Liver (tissue), 9 donors: ENCODE results near the gene SRGAP1. TPM values are rescaled to one million over a fixed set of nuclear protein-coding genes. Genes with fewer than 3 reads are reported as not detected.

Experiments used
- DNase-seq: peaks from one replicate; pipeline ENCODE4 v3.0.0-alpha.2; 2017; ENCODE audit warnings: low spot score
- H3K27ac ChIP-seq, 2 donors: one replicate each; pipeline ENCODE4 v1.7.0; 2013; ENCODE audit warnings: inconsistent platforms in 2 of 2, low read length in 2 of 2, control low read depth in 1 of 2, low read depth in 1 of 2, mild to moderate bottlenecking in 1 of 2
- H3K27me3 ChIP-seq, 4 donors: one replicate each; pipeline versions ENCODE4 v1.6.1 to v1.7.0; 2013; ENCODE audit warnings: low read length in 3 of 4, inconsistent platforms in 1 of 4, mild to moderate bottlenecking in 1 of 4, moderate library complexity in 1 of 4; ENCODE audit not compliant: control insufficient read depth in 4 of 4, insufficient read depth in 4 of 4
- H3K36me3 ChIP-seq, 4 donors: one replicate each; pipeline versions ENCODE4 v1.6.1 to v1.7.0; 2013; ENCODE audit warnings: low read length in 3 of 4, mild to moderate bottlenecking in 3 of 4, low read depth in 1 of 4, moderate library complexity in 1 of 4; ENCODE audit not compliant: control insufficient read depth in 4 of 4, insufficient read depth in 3 of 4
- H3K4me1 ChIP-seq, 4 donors: one replicate each; pipeline versions ENCODE4 v1.6.1 to v1.7.0; 2013; ENCODE audit warnings: low read length in 3 of 4, mild to moderate bottlenecking in 3 of 4, moderate library complexity in 1 of 4; ENCODE audit not compliant: control insufficient read depth in 4 of 4, insufficient read depth in 4 of 4
- H3K4me3 ChIP-seq, 3 donors: one replicate each; pipeline versions ENCODE4 v1.6.1 to v1.7.0; 2013; ENCODE audit warnings: low read length in 3 of 3, control low read depth in 1 of 3, low read depth in 1 of 3, mild to moderate bottlenecking in 1 of 3
- H3K9ac ChIP-seq, 2 donors: one replicate each; pipeline ENCODE4 v1.7.0; 2013; ENCODE audit warnings: low read length in 2 of 2, mild to moderate bottlenecking in 2 of 2, moderate library complexity in 2 of 2, control low read depth in 1 of 2, low read depth in 1 of 2
- H3K9me3 ChIP-seq, 4 donors: one replicate each; pipeline versions ENCODE4 v1.6.1 to v1.7.0; 2013; ENCODE audit warnings: low read length in 3 of 4; ENCODE audit not compliant: control insufficient read depth in 4 of 4
- EGR1 ChIP-seq, 2 donors: IDR thresholded peaks; 2 replicates each; pipeline ENCODE4 v1.6.1; 2016 to 2018; ENCODE audit warnings: antibody characterized with exemption in 2 of 2, low read depth in 2 of 2
- FOXA1 ChIP-seq: IDR thresholded peaks from 2 replicates; pipeline ENCODE4 v1.6.1; 2016; ENCODE audit warnings: antibody characterized with exemption
- FOXA2 ChIP-seq: IDR thresholded peaks from 2 replicates; pipeline ENCODE4 v1.6.1; 2016; ENCODE audit warnings: antibody characterized with exemption
- GABPA ChIP-seq, 2 donors: IDR thresholded peaks in 1 of 2; conservative IDR thresholded peaks in 1 of 2; 2 replicates each; pipeline ENCODE4 v1.6.1; 2016; ENCODE audit warnings: antibody characterized with exemption in 2 of 2, mild to moderate bottlenecking in 1 of 2, moderate library complexity in 1 of 2
- HNF4A ChIP-seq, 2 donors: conservative IDR thresholded peaks; 2 replicates each; pipeline ENCODE4 v1.6.1; 2016; ENCODE audit warnings: antibody characterized with exemption in 2 of 2, mild to moderate bottlenecking in 2 of 2
- JUND ChIP-seq, 2 donors: IDR thresholded peaks; 2 replicates each; pipeline ENCODE4 v1.6.1; 2016; ENCODE audit warnings: antibody characterized with exemption in 2 of 2
- NR2F2 ChIP-seq: IDR thresholded peaks from 2 replicates; pipeline ENCODE4 v1.6.1; 2016; ENCODE audit warnings: antibody characterized with exemption
- RAD21 ChIP-seq, 2 donors: IDR thresholded peaks; 2 replicates each; pipeline ENCODE4 v1.6.1; 2016; ENCODE audit warnings: antibody characterized with exemption in 2 of 2, mild to moderate bottlenecking in 2 of 2
- REST ChIP-seq: IDR thresholded peaks from 2 replicates; pipeline ENCODE4 v1.6.1; 2016; ENCODE audit warnings: antibody characterized with exemption, mild to moderate bottlenecking
- RXRA ChIP-seq, 2 donors: IDR thresholded peaks; 2 replicates each; pipeline ENCODE4 v1.6.1; 2017 to 2018; ENCODE audit warnings: antibody characterized with exemption in 2 of 2, mild to moderate bottlenecking in 1 of 2
- TAF1 ChIP-seq: conservative IDR thresholded peaks from 2 replicates; pipeline ENCODE4 v1.6.1; 2016; ENCODE audit warnings: antibody characterized with exemption, mild to moderate bottlenecking
- YY1 ChIP-seq: IDR thresholded peaks from 2 replicates; pipeline ENCODE4 v1.6.1; 2016; ENCODE audit warnings: antibody characterized with exemption, mild to moderate bottlenecking
- ZBTB33 ChIP-seq: IDR thresholded peaks from 2 replicates; pipeline ENCODE4 v1.6.1; 2016; ENCODE audit warnings: antibody characterized with exemption
- WGBS: extraction: QIAGEN DNeasy Blood & Tissue Kit; methylation state at CpG from one replicate; pipeline ENCODE4 v1.1.7; 2013; 5-methylcytosine and 5-hydroxymethylcytosine counted together
- polyA plus RNA-seq, 2 donors: library from polyadenylated mRNA; stranded (reverse) in 1 of 2; unstranded in 1 of 2; fragments of 200-250 nt in 1 of 2; fragments of >200 nt in 1 of 2; fragmentation: Nextera tagmentation in 1 of 2; extraction: Ambion mirVana in 1 of 2; gene quantifications; one replicate each; pipeline versions ENCODE4 v1.2.1 to v1.2.3, GENCODE V29; 2013 to 2015
- total RNA-seq, 2 donors: library from RNA; depleted of rRNA; stranded (reverse); fragments of >200 nt; gene quantifications; one replicate each; pipeline ENCODE4 v1.2.3, GENCODE V29; 2014
- TF ChIP-seq, protein P1 (sequence below): fragments of 150-350 bp; IDR thresholded peaks from 2 replicates; pipeline ENCODE4 v1.5.1; 2017; ENCODE audit warnings: improper control_type of control experiment, low read depth, low read length; ENCODE audit not compliant: missing input control
- donor health status: healthy.
- donor health status: healthy.
- donor health status: healthy.
- donor health status: healthy.
- donor health status: healthy.

SRGAP1 gene
- total and polyA plus RNA-seq, 4 donors: 0.28 to 1.3 (median 0.85) TPM

- Histone ChIP-seq H3K27ac (no peak overlapping the region), H3K36me3 (peaks cover 0 to 4% (median under 1%) of the 10 kb centered on the region in 4 donors), H3K27me3 (no peaks in the 10 kb centered on the region), H3K4me3 (no peak overlapping the region), H3K9me3 (no peaks in the 10 kb centered on the region), H3K4me1 (peaks cover 1 to 37% (median 34%) of the 10 kb centered on the region in 4 donors), H3K9ac (no peak overlapping the region)
- WGBS: 94% methylated on average over 5 of the region's 5 CpGs
- no peak for DNase-seq
- TF ChIP-seq REST (no peak), FOXA2 (no peak), GABPA (IDR thresholded peaks at IDR 0.05 in 1 of 2, conservative IDR thresholded peaks at IDR 0.05 in 1 of 2) (no peak), ZBTB33 (no peak), RXRA (IDR thresholded peaks at IDR 0.05) (no peak), HNF4A (conservative IDR thresholded peaks at IDR 0.05) (no peak), RAD21 (IDR thresholded peaks at IDR 0.05) (no peak), FOXA1 (no peak), EGR1 (IDR thresholded peaks at IDR 0.05; ENCODE audit: low read depth in 2 of 2) (no peak), NR2F2 (no peak), JUND (IDR thresholded peaks at IDR 0.05) (no peak), TAF1 (no peak), YY1 (no peak)
- TF ChIP-seq, protein P1, sequence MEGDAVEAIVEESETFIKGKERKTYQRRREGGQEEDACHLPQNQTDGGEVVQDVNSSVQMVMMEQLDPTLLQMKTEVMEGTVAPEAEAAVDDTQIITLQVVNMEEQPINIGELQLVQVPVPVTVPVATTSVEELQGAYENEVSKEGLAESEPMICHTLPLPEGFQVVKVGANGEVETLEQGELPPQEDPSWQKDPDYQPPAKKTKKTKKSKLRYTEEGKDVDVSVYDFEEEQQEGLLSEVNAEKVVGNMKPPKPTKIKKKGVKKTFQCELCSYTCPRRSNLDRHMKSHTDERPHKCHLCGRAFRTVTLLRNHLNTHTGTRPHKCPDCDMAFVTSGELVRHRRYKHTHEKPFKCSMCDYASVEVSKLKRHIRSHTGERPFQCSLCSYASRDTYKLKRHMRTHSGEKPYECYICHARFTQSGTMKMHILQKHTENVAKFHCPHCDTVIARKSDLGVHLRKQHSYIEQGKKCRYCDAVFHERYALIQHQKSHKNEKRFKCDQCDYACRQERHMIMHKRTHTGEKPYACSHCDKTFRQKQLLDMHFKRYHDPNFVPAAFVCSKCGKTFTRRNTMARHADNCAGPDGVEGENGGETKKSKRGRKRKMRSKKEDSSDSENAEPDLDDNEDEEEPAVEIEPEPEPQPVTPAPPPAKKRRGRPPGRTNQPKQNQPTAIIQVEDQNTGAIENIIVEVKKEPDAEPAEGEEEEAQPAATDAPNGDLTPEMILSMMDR: no peak
Measured at GRCh38 chr12:63808631-63809030, 35.9 kb upstream of the SRGAP1 start.

- 86% methylated on average over 4 of the region's 4 CpGs for WGBS
- Histone ChIP-seq H3K27ac (no peak overlapping the region), H3K4me1 (peaks cover 1 to 37% (median 35%) of the 10 kb centered on the region in 4 donors), H3K36me3 (peaks cover 0 to 4% (median under 1%) of the 10 kb centered on the region in 4 donors), H3K4me3 (no peak overlapping the region), H3K9ac (no peak overlapping the region), H3K27me3 (no peaks in the 10 kb centered on the region), H3K9me3 (no peaks in the 10 kb centered on the region)
- TF ChIP-seq RXRA (IDR thresholded peaks at IDR 0.05): no peak
- TF ChIP-seq TAF1: no peak
- no peak for TF ChIP-seq HNF4A (conservative IDR thresholded peaks at IDR 0.05)
- TF ChIP-seq FOXA2: no peak
- TF ChIP-seq, protein P1: no peak
- TF ChIP-seq GABPA (IDR thresholded peaks at IDR 0.05 in 1 of 2, conservative IDR thresholded peaks at IDR 0.05 in 1 of 2): no peak
- DNase-seq: no peak
Measured at GRCh38 chr12:63809566-63809965, 34.9 kb upstream of the SRGAP1 start.
